GM21737 (cell line): ENCODE results near the gene GTF3C5.
"Not testable (repeated sequence)": the region's sequence is repeated elsewhere in the genome, so short reads cannot be mapped to it uniquely, and the experiment has no call there.

Source experiments
- ATAC-seq: cut with Tn5 transposase; IDR thresholded peaks from one replicate; pipeline ENCODE4 v1.9.1; 2021; ENCODE audit warnings: mild to moderate bottlenecking, moderate library complexity; ENCODE audit not compliant: unreplicated experiment

The GTF3C5 gene

GRCh38 chr9:133067006-133067405 lies 36.2 kb downstream of the GTF3C5 start:
- ATAC-seq = no peak

GRCh38 chr9:133067813-133068212 lies 37.0 kb downstream of the GTF3C5 start:
- ATAC-seq = no peak

GRCh38 chr9:133068431-133068830 lies 37.6 kb downstream of the GTF3C5 start:
- not testable (repeated sequence) for ATAC-seq

GRCh38 chr9:133070500-133070961 lies 39.7 kb downstream of the GTF3C5 start:
- not testable (repeated sequence) for ATAC-seq

- ATAC-seq = not testable (repeated sequence)
Measured at GRCh38 chr9:133070985-133071384, 40.2 kb downstream of the GTF3C5 start.

GRCh38 chr9:133071484-133072150 lies 40.8 kb downstream of the GTF3C5 start:
- ATAC-seq = no peak

- ATAC-seq = not testable (repeated sequence)
Measured at GRCh38 chr9:133072210-133072609, 41.4 kb downstream of the GTF3C5 start.

- no peak for ATAC-seq
Measured at GRCh38 chr9:133073086-133074014, 42.6 kb downstream of the GTF3C5 start.

- no peak for ATAC-seq
Measured at GRCh38 chr9:133074111-133074651, 43.4 kb downstream of the GTF3C5 start.

- ATAC-seq = no peak
Measured at GRCh38 chr9:133075925-133076630, 45.3 kb downstream of the GTF3C5 start.

- ATAC-seq = no peak
Measured at GRCh38 chr9:133076691-133077090, 45.9 kb downstream of the GTF3C5 start.

- ATAC-seq = no peak
Measured at GRCh38 chr9:133078486-133078885, 47.7 kb downstream of the GTF3C5 start.

GRCh38 chr9:133080161-133080560 lies 49.4 kb downstream of the GTF3C5 start:
- ATAC-seq = no peak

- not testable (repeated sequence) for ATAC-seq
Measured at GRCh38 chr9:133080786-133081779, 50.3 kb downstream of the GTF3C5 start.

GRCh38 chr9:133081957-133082644 lies 51.3 kb downstream of the GTF3C5 start:
- not testable (repeated sequence) for ATAC-seq

GRCh38 chr9:133083688-133084087 lies 52.9 kb downstream of the GTF3C5 start:
- not testable (repeated sequence) for ATAC-seq

- not testable (repeated sequence) for ATAC-seq
Measured at GRCh38 chr9:133086212-133086860, 55.5 kb downstream of the GTF3C5 start.

- no peak for ATAC-seq
Measured at GRCh38 chr9:133086894-133087293, 56.1 kb downstream of the GTF3C5 start.
